ENCODE measurements around the gene INS.

DNA sequence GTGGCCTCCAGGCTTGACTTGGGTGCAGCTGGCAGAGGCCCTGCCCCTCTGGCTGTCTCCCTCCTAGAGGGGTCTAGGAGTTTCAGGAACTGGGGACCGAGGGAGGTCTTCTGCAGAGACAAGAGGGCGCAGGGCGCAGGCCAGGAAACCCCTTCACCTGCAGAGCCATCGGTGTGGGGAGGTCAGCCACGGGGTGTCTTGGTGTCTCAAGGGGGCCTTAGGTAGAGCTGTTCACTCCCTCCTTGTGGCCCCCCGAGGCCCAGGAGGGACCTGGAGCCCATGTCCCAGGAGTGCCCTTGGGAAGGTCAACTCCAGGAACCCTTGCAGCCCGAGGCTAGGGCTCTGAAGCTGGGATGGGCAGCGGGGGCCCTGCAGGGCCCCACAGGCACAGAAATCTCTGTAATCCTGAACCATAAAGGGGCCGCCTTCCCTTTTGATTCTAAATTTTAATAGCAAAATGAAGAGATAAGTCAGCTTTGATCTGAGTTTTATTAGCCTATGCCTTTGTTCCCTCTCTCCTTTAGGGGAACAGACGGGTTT, 42.0 kb upstream of the INS start:
- TF ChIP-seq, protein P1, sequence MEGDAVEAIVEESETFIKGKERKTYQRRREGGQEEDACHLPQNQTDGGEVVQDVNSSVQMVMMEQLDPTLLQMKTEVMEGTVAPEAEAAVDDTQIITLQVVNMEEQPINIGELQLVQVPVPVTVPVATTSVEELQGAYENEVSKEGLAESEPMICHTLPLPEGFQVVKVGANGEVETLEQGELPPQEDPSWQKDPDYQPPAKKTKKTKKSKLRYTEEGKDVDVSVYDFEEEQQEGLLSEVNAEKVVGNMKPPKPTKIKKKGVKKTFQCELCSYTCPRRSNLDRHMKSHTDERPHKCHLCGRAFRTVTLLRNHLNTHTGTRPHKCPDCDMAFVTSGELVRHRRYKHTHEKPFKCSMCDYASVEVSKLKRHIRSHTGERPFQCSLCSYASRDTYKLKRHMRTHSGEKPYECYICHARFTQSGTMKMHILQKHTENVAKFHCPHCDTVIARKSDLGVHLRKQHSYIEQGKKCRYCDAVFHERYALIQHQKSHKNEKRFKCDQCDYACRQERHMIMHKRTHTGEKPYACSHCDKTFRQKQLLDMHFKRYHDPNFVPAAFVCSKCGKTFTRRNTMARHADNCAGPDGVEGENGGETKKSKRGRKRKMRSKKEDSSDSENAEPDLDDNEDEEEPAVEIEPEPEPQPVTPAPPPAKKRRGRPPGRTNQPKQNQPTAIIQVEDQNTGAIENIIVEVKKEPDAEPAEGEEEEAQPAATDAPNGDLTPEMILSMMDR (IDR thresholded peaks at IDR 0.05): no peak
- TF ChIP-seq POLR2A (IDR thresholded peaks at IDR 0.05): no peak

Measured in body of pancreas (tissue), 4 donors.